SU-DHL-6 (cell line): ENCODE results near the gene CBFA2T2.

Experiments
- EZH2phosphoT487 ChIP-seq: fragments of 200-600 bp; sonication (generic), shearing (Covaris generic); conservative IDR thresholded peaks from 2 replicates; pipeline ENCODE4 v1.6.1; 2018; ENCODE audit warnings: mild to moderate bottlenecking, antibody characterized with exemption, low read length, moderate library complexity, mixed read lengths
- TF ChIP-seq, protein P1 (sequence below): fragments of 200-600 bp; sonication (generic); IDR thresholded peaks from one replicate; pipeline ENCODE4 v1.5.1; 2017; ENCODE audit warnings: antibody characterized with exemption, mild to moderate bottlenecking, low read length, moderate library complexity; ENCODE audit not compliant: insufficient read depth, poor library complexity, severe bottlenecking

DNA sequence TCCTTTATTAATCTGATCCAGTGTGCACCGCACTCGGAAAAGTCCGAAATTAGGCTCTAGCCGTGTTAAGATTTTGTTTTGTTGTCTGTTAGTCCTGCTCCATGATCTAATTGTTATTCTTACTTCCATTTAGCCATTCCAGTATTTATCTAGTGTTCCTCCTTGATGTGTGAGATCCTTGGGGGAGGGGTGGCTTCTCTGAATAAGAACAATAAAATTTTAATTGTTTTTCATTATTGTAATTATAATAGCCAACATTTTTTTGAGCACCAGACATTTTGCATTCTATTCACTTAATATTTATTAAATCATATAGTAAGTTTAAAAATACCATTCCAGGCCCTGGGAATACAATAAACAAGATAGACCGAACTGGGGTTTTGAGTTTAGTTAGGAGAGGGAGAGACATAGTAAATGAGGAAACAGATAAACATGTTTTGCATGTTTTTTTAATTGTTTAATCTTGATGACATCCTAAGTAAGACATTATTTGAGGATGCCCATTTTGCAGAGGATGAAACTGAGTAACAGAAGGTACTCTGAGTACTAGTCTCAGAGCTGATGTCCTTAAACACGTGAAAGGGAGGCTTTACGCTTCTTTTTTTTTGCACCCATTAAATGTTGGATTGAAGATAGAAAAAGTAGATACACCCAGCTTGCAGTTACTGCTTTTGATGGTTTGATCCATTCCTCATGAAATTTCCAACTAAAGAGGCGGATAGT lies 1.2 kb downstream of the CBFA2T2 start:
- TF ChIP-seq, protein P1, sequence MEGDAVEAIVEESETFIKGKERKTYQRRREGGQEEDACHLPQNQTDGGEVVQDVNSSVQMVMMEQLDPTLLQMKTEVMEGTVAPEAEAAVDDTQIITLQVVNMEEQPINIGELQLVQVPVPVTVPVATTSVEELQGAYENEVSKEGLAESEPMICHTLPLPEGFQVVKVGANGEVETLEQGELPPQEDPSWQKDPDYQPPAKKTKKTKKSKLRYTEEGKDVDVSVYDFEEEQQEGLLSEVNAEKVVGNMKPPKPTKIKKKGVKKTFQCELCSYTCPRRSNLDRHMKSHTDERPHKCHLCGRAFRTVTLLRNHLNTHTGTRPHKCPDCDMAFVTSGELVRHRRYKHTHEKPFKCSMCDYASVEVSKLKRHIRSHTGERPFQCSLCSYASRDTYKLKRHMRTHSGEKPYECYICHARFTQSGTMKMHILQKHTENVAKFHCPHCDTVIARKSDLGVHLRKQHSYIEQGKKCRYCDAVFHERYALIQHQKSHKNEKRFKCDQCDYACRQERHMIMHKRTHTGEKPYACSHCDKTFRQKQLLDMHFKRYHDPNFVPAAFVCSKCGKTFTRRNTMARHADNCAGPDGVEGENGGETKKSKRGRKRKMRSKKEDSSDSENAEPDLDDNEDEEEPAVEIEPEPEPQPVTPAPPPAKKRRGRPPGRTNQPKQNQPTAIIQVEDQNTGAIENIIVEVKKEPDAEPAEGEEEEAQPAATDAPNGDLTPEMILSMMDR: no peak
- TF ChIP-seq EZH2phosphoT487: no peak
